Tibial artery (tissue), 4 donors: Measurements from ENCODE around the gene ENTPD7.
A peak's percentile ranks its signal among the peaks of the same experiment; 100 is the strongest.
"Not testable (repeated sequence)": the region's sequence is repeated elsewhere in the genome, so short reads cannot be mapped to it uniquely, and the experiment has no call there.

Experiments used
- DNase-seq, 2 donors: peaks; one replicate each; pipeline ENCODE4 v3.0.0-alpha.2; 2019
- H3K27ac ChIP-seq, 2 donors: fragments of 200-600 bp; sonication (generic) in 1 of 2; 1 replicate in 1 of 2; 2 replicates in 1 of 2; pipeline ENCODE4 v1.5.1; 2018 to 2019; ENCODE audit warnings: mild to moderate bottlenecking in 1 of 2
- H3K27me3 ChIP-seq, 2 donors: fragments of 200-600 bp; sonication (generic) in 1 of 2; one replicate each; pipeline versions ENCODE4 v1.5.1 to v1.6.0; 2016 to 2019
- H3K36me3 ChIP-seq, 3 donors: fragments of 200-600 bp; sonication (generic) in 2 of 3; one replicate each; pipeline ENCODE4 v1.5.1; 2016 to 2019; ENCODE audit warnings: mild to moderate bottlenecking in 2 of 3
- H3K4me1 ChIP-seq, 4 donors: fragments of 200-600 bp; sonication (generic) in 2 of 4; 1 replicate in 3 of 4; 2 replicates in 1 of 4; pipeline ENCODE4 v1.5.1; 2016 to 2019
- H3K4me3 ChIP-seq, 2 donors: fragments of 200-600 bp; sonication (generic) in 1 of 2; 1 replicate in 1 of 2; 2 replicates in 1 of 2; pipeline ENCODE4 v1.5.1; 2018 to 2019; ENCODE audit warnings: mild to moderate bottlenecking in 2 of 2
- H3K9me3 ChIP-seq, 3 donors: fragments of 200-600 bp; sonication (generic) in 1 of 3; one replicate each; pipeline ENCODE4 v1.5.1; 2016 to 2019
- intact Hi-C: fragments of 100-400 bp; cut with DNase I; formaldehyde crosslinking; loops from one replicate; pipeline ENCODE4 v1.15.0; 2023; ENCODE audit warnings: low total_unique reads
- TF ChIP-seq, protein P1 (sequence below), 2 experiments: fragments of 200-600 bp in 1 of 2; fragments of 450-650 bp in 1 of 2; IDR thresholded peaks; one replicate each; pipeline ENCODE4 v1.5.1; 2017 to 2019; ENCODE audit warnings: antibody characterized with exemption in 2 of 2, mild to moderate bottlenecking in 1 of 2, moderate library complexity in 1 of 2

Gene ENTPD7

DNA sequence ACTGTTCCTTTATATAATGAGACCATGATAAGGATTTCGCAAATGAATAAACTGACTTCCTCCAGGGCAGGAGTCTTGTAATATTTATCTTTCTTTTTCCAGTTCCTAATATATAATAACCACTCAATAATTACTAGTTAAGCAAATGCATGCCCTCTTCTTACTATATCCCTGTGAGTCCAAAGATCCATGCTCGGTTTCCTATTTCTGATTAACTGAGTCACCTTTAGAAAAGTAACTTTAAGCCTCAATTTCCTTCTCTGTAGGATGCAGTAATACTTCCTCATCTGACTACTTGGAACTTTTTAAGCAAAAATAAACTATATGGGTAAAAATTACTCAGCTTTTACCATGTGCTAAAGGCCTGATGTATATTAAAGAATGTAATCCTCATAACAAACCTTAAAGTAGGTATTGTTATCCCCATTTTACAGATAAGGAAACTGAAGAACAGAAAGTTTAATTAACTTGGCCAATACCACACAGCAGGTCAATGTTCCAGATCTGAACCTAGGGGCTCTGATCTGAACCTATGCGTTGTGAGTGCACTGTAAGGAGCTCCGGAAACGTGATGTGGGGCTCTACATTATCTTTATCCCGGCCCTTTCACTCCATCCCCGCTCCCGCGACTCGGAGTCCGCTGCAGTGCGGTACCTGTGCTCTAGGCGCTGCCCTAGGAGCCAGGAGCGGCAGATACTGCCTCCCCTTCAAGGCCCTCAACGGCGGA lies 72.2 kb downstream of the ENTPD7 start:
- DNase-seq: no peak
- Histone ChIP-seq H3K4me1 (peaks cover 0 to 29% (median 19%) of the 10 kb centered on the region in 4 donors), H3K27me3 (no peaks in the 10 kb centered on the region), H3K9me3 (no peaks in the 10 kb centered on the region), H3K36me3 (peaks cover 11 to 27% (median 18%) of the 10 kb centered on the region in 3 donors), H3K27ac (peak overlapping the region; percentile 92 to 95), H3K4me3 (peak overlapping the region; percentile 91 to 92)
- intact Hi-C loops: loop anchor here (5.0 kb wide), 1 partner anchor 109 kb away; the partner anchor contains the start of gene SLC25A28
- TF ChIP-seq, protein P1, sequence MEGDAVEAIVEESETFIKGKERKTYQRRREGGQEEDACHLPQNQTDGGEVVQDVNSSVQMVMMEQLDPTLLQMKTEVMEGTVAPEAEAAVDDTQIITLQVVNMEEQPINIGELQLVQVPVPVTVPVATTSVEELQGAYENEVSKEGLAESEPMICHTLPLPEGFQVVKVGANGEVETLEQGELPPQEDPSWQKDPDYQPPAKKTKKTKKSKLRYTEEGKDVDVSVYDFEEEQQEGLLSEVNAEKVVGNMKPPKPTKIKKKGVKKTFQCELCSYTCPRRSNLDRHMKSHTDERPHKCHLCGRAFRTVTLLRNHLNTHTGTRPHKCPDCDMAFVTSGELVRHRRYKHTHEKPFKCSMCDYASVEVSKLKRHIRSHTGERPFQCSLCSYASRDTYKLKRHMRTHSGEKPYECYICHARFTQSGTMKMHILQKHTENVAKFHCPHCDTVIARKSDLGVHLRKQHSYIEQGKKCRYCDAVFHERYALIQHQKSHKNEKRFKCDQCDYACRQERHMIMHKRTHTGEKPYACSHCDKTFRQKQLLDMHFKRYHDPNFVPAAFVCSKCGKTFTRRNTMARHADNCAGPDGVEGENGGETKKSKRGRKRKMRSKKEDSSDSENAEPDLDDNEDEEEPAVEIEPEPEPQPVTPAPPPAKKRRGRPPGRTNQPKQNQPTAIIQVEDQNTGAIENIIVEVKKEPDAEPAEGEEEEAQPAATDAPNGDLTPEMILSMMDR (IDR thresholded peaks at IDR 0.05): peak in 1 of 2 experiments; percentile 11

DNA sequence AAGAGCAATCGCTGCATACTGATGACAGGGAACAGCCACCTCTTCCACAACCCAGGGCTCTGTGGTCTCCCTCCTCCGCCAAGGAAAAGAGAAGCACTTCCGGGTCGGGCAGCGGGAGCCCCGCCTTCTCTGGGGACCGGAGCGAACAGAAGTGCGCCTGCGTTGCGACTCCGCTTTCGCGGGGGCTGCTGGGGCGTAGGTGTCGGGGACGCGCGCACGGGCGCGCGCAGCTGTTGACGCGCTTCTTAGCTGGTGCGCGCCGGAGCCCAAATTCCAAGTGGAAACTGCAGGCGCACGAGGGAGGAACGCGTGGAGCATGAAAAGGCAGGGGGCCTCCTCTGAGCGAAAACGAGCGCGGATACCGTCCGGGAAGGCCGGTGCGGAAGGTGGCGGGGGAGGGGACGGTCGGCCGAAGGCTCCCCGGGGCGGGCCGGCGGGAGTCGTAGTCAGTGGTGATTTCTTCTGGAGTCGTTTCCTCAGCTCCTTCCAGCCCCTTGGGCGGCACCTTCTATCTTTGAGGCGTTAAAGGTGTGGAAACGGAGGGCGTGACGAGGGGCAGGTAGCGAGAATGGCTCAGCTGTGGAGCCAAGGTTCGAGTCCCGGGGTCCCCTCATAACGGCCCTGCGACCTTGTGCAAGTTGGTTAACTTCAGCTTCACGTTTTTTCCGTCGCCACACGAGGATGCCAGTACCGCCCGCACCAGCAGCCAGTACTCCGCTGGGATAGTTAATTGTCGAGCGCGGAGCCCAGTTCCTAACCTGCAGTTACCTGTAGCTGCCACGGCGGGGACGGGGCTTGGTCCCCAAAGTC lies 72.9 kb downstream of the ENTPD7 start, which contains the start of the genes COX15 and CUTC:
TSS of gene COX15 (minus strand) at position 95 of the 810 bp plus-strand sequence. CDS start at position 17, 78 bp downstream.
TSS of gene CUTC (plus strand) at position 202 of the 810 bp plus-strand sequence. CDS start at position 317, 115 bp downstream.
- no peaks in the 10 kb centered on the region for H3K27me3 ChIP-seq
- peak within 1 kb of the TSS; percentile 92 to 95 for H3K27ac ChIP-seq
- H3K36me3 ChIP-seq: peaks cover 11 to 25% (median 19%) of the 10 kb centered on the region in 3 donors
- H3K9me3 ChIP-seq: no peaks in the 10 kb centered on the region
- H3K4me1 ChIP-seq: peaks cover 0 to 29% (median 19%) of the 10 kb centered on the region in 4 donors
- TF ChIP-seq, protein P1 (IDR thresholded peaks at IDR 0.05): peak; percentile 7 to 45
- H3K4me3 ChIP-seq: peak within 1 kb of the TSS; percentile 91 to 92
- intact Hi-C loops: loop anchor here (5.0 kb wide), 1 partner anchor 110 kb away; the partner anchor contains the start of gene SLC25A28
- peak; percentile 95 to 99 for DNase-seq

DNA sequence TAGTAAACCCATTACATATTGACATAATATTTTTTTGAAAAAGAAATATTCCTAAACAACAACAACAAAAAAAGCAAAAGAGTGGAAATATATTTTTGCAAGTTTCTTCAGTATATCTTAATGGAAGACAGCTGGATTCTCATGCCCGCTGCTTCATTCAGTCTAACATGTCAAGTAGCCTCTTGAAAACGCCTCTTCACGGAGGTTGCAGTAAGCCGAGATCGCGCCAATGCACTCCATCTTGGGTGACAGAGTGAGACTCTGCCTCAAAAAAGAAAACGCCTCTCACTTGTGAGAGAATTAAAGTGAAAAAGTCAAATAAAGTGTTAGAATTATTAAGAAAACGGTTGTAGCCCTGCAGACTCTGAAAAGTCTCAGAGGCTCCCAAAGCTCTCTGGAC lies 74.1 kb downstream of the ENTPD7 start:
- TF ChIP-seq, protein P1 (IDR thresholded peaks at IDR 0.05): no peak
- Histone ChIP-seq H3K4me1 (peaks cover 0 to 29% (median 19%) of the 10 kb centered on the region in 4 donors), H3K9me3 (no peaks in the 10 kb centered on the region), H3K27ac (no peak overlapping the region), H3K4me3 (peak overlapping the region; percentile 91 to 92), H3K27me3 (no peaks in the 10 kb centered on the region), H3K36me3 (peaks cover 13 to 25% (median 22%) of the 10 kb centered on the region in 3 donors)
- intact Hi-C loops: loop anchor here (5.0 kb wide), 1 partner anchor 111 kb away; the partner anchor contains the start of gene SLC25A28
- DNase-seq: no peak

DNA sequence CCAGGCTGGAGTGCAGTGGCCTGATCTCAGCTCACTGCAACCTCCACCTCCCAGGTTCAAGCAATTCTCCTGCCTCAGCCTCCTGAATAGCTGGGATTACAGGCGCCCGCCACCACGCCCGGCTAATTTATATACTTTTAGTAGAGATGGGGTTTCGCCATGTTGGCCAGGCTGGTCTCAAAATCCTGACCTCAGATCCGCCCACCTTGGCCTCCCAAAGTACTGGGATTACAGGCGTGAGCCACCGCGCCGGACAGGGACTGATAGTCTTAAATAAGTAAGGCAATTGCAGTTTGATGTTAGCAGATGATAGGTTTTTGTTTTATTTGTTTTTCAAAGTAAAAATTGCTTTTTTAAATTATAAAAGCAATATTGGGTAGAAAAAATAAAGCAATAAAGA lies 74.8 kb downstream of the ENTPD7 start:
- H3K9me3 ChIP-seq, H3K4me3 ChIP-seq, H3K27me3 ChIP-seq, DNase-seq, H3K27ac ChIP-seq: not testable (repeated sequence)
- Histone ChIP-seq H3K4me1 (peaks cover 0 to 29% (median 19%) of the 10 kb centered on the region in 4 donors), H3K36me3 (peaks cover 20 to 27% (median 25%) of the 10 kb centered on the region in 3 donors)
- intact Hi-C loops: loop anchor here (5.0 kb wide), 1 partner anchor 112 kb away; the partner anchor contains the start of gene SLC25A28

DNA sequence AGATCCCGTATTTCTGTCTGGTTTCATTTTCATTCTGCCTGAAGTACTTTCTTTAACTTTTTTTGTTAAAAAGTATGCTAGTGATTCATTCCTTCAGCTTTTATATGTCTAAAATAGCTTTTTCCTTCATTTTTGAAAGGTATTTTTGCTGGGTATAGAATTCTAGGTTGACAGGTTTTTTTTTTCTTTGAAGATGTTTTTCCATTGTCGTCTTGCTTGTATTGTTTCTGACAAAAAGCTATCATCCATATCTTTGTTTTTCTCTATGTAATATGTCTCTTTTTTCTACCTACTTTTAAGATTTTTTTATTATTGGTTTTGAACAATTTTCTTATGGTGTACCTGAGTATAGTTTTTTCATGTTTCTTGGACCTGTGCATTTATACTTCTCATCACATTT lies 81.0 kb downstream of the ENTPD7 start:
- DNase-seq: no peak
- H3K27ac ChIP-seq: no peak overlapping the region
- no peaks in the 10 kb centered on the region for H3K27me3 ChIP-seq
- H3K9me3 ChIP-seq: peaks cover 0 to 10% (median 0%) of the 10 kb centered on the region in 3 donors
- H3K36me3 ChIP-seq: peaks cover 72 to 80% (median 79%) of the 10 kb centered on the region in 3 donors
- no peak overlapping the region for H3K4me3 ChIP-seq
- TF ChIP-seq, protein P1 (IDR thresholded peaks at IDR 0.05): no peak
- H3K4me1 ChIP-seq: peaks cover 0 to 27% (median 7%) of the 10 kb centered on the region in 4 donors
- intact Hi-C loops: no loop called here
